Body of pancreas (tissue), 4 donors: ENCODE data around the gene ENDOD1. TPM values are rescaled to one million over a fixed set of nuclear protein-coding genes. Genes with fewer than 3 reads are reported as not detected.

Source experiments
- ATAC-seq: fragments of 150-250 bp; one replicate; pipeline ENCODE4 v1.9.1; 2016
- DNase-seq, 4 donors: peaks; one replicate each; pipeline ENCODE4 v3.0.0-alpha.2; 2019
- H3K27ac ChIP-seq, 4 donors: fragments of 200-600 bp; sonication (generic); 1 replicate in 3 of 4; 2 replicates in 1 of 4; pipeline versions ENCODE4 v1.5.1 to v1.6.1; 2016 to 2019; ENCODE audit warnings: mild to moderate bottlenecking in 1 of 4, mixed read lengths in 1 of 4, moderate library complexity in 1 of 4
- H3K27me3 ChIP-seq, 2 donors: fragments of 200-600 bp; sonication (generic); one replicate each; pipeline ENCODE4 v1.6.0; 2016; ENCODE audit warnings: mild to moderate bottlenecking in 1 of 2
- H3K36me3 ChIP-seq, 2 donors: fragments of 200-600 bp; sonication (generic); replicated peaks in 1 of 2; 2 replicates each; pipeline ENCODE4 v1.5.1; 2016; ENCODE audit warnings: low read depth in 2 of 2; ENCODE audit not compliant: insufficient read depth in 1 of 2
- H3K4me1 ChIP-seq: fragments of 200-600 bp; sonication (generic); one replicate; pipeline ENCODE4 v1.6.0; 2016
- H3K4me3 ChIP-seq, 2 donors: fragments of 200-600 bp; sonication (generic); 1 replicate in 1 of 2; 2 replicates in 1 of 2; pipeline ENCODE4 v1.5.1; 2016 to 2019
- H3K9me3 ChIP-seq, 3 donors: fragments of 200-600 bp; sonication (generic); 1 replicate in 2 of 3; 2 replicates in 1 of 3; pipeline ENCODE4 v1.5.1; 2016
- POLR2A ChIP-seq, 3 donors: fragments of 450-650 bp; IDR thresholded peaks; one replicate each; pipeline ENCODE4 v1.6.1; 2016; ENCODE audit warnings: antibody characterized with exemption in 3 of 3, mild to moderate bottlenecking in 2 of 3
- WGBS, 2 donors: methylation state at CpG; one replicate each; pipeline ENCODE4 v1.1.5; 2017; 5-methylcytosine and 5-hydroxymethylcytosine counted together
- intact Hi-C: fragments of 100-400 bp; cut with DNase I; formaldehyde crosslinking; loops from one replicate; pipeline ENCODE4 v1.15.1; 2023
- total RNA-seq, 2 donors: library from RNA; depleted of rRNA; stranded (reverse); fragments of >200 nt; gene quantifications; one replicate each; pipeline ENCODE4 v1.1.0, GENCODE V29; 2016
- TF ChIP-seq, protein P1 (sequence below), 7 experiments: fragments of 450-650 bp in 4 of 7; fragments of 200-600 bp in 3 of 7; sonication (generic) in 3 of 7; IDR thresholded peaks; one replicate each; pipeline ENCODE4 v1.5.1; 2016 to 2019; ENCODE audit warnings: antibody characterized with exemption in 7 of 7

ENDOD1 gene
- total RNA-seq, 2 donors from 2014 or later, result 8.6 to 13.7 TPM

DNA sequence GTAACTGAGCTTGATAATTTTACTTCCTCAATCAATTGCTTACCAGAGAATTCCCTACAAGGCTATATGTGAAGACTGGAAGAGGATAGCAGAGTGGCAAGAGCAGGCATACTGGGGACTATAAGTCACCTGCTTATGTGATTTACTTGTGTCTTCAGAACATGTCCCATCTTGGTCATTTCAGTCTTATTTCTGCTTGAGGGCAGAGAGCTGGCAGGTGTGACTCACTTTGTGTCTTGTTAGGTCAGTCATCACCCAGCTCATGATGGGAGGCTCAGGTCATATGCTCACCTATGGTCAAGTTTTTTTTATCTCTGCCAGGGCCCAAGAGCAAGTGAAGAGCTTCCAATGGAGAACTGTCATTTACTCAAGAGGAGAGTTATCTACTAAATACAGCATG lies 16.7 kb upstream of the ENDOD1 start:
- intact Hi-C loops, result no loop called here
- TF ChIP-seq POLR2A (IDR thresholded peaks at IDR 0.05), result no peak
- TF ChIP-seq, protein P1, sequence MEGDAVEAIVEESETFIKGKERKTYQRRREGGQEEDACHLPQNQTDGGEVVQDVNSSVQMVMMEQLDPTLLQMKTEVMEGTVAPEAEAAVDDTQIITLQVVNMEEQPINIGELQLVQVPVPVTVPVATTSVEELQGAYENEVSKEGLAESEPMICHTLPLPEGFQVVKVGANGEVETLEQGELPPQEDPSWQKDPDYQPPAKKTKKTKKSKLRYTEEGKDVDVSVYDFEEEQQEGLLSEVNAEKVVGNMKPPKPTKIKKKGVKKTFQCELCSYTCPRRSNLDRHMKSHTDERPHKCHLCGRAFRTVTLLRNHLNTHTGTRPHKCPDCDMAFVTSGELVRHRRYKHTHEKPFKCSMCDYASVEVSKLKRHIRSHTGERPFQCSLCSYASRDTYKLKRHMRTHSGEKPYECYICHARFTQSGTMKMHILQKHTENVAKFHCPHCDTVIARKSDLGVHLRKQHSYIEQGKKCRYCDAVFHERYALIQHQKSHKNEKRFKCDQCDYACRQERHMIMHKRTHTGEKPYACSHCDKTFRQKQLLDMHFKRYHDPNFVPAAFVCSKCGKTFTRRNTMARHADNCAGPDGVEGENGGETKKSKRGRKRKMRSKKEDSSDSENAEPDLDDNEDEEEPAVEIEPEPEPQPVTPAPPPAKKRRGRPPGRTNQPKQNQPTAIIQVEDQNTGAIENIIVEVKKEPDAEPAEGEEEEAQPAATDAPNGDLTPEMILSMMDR (IDR thresholded peaks at IDR 0.05), result no peak
- ATAC-seq (no peak), DNase-seq (no peak)
- H3K4me1 ChIP-seq, result peaks cover 48% of the 10 kb centered on the region
- no peak overlapping the region for H3K27ac ChIP-seq
- H3K36me3 ChIP-seq, result no peaks in the 10 kb centered on the region
- H3K9me3 ChIP-seq, result no peaks in the 10 kb centered on the region
- H3K27me3 ChIP-seq, result no peaks in the 10 kb centered on the region
- no peak overlapping the region for H3K4me3 ChIP-seq

DNA sequence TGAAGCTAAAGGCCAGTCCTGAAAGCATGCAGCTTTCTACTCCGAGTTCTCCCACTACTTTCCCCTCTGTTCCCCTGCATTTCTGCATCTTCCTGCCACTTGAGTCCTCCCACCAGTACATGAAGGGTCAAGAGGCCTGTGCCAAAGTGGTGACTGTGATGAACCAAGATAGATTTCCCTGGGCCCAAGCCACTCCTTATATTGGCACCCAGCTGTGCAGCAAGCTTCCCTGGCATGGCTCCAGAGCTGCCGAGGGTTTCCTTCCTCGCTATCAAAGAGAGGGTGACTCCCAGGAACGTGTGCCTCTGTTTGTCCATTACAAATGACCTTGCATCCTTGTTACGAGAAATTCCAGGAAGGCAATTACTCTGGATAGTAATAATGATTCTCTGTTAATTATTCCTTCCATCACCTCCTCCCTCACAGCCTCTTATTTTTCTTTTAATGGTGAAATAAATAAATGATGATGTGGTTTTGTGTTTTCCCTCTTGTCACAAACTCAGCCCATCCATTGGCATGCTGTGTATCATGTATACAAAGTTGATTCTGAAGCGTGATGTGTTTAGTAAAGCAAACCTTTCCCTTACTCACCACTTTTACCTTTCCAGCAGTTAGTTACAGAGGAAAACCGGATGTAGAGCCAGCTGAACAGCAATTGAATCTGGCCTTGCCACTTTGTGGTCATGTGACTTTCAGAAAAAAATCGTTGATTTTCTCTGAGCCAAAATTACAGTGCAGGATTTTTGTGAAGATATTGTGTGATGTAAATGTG lies 14.7 kb upstream of the ENDOD1 start:
- H3K27ac ChIP-seq, result peak overlapping the region; percentile 17 to 68 (median 44)
- H3K4me3 ChIP-seq, result no peak overlapping the region
- TF ChIP-seq, protein P1 (IDR thresholded peaks at IDR 0.05), result no peak
- no peak for TF ChIP-seq POLR2A (IDR thresholded peaks at IDR 0.05)
- H3K27me3 ChIP-seq, result no peaks in the 10 kb centered on the region
- H3K4me1 ChIP-seq, result peaks cover 38% of the 10 kb centered on the region
- DNase-seq (peak; percentile 60 to 72 (median 70)), ATAC-seq (peak; percentile 67)
- 21% methylated on average over 8 of the region's 8 CpGs for WGBS, 2 donors
- intact Hi-C loops, result no loop called here
- H3K36me3 ChIP-seq, result no peaks in the 10 kb centered on the region
- no peaks in the 10 kb centered on the region for H3K9me3 ChIP-seq

DNA sequence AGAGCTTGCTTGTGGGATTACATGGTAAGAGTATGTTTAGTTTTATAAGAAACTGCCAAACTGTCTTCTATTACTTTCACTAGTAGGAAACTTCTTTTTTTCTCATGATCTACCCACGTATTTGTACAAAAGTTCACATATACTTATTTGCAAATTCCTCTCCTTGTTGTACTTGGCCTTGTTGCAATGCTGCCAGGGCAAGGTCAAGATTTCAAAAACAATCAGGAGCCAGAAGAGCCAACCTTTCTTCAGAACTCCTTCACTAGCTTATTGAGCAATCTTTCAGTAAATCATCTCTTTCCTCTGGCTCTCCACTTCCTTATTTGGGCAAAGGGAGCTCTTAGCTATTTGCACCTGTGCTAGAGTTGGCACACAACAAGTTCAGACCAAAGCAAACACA lies 13.2 kb upstream of the ENDOD1 start:
- H3K27ac ChIP-seq, result peak overlapping the region in 3 of 4 donors; percentile 28 to 47 (median 32)
- no peak overlapping the region for H3K4me3 ChIP-seq
- peaks cover 32% of the 10 kb centered on the region for H3K4me1 ChIP-seq
- peak; percentile 26 to 64 (median 46) for DNase-seq
- TF ChIP-seq, protein P1 (IDR thresholded peaks at IDR 0.05), result no peak
- TF ChIP-seq POLR2A (IDR thresholded peaks at IDR 0.05), result no peak
- intact Hi-C loops, result no loop called here
- no peaks in the 10 kb centered on the region for H3K27me3 ChIP-seq
- ATAC-seq, result peak; percentile 85
- WGBS, 2 donors, result 3 to 4% methylated on average over 1 of the region's 1 CpG
- no peaks in the 10 kb centered on the region for H3K9me3 ChIP-seq
- H3K36me3 ChIP-seq, result no peaks in the 10 kb centered on the region

DNA sequence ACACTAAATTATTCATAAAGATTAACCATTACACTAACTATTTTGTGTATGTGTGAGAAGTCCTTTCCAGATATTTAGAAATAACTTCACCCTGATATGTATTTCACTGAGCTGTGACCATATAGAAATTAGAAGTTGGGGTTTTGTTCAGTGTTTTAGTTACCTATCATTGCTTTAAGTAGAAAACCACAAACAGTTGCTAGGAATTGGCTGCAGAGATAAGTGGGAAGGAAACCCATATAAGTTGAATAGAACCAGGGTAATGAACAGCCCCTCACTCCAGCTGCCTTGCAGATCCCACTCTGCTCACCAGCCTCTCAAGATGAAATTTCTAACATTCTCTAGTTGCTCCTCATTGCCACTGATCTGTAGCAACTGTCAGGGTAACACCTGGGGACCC lies 12.7 kb upstream of the ENDOD1 start:
- intact Hi-C loops, result no loop called here
- no peak overlapping the region for H3K4me3 ChIP-seq
- H3K27ac ChIP-seq, result peak overlapping the region in 2 of 4 donors; percentile 28 to 47
- TF ChIP-seq, protein P1 (IDR thresholded peaks at IDR 0.05), result no peak
- no peak for TF ChIP-seq POLR2A (IDR thresholded peaks at IDR 0.05)
- DNase-seq, result no peak
- no peak for ATAC-seq
- H3K9me3 ChIP-seq, result no peaks in the 10 kb centered on the region
- H3K27me3 ChIP-seq, result no peaks in the 10 kb centered on the region
- H3K36me3 ChIP-seq, result no peaks in the 10 kb centered on the region
- peaks cover 32% of the 10 kb centered on the region for H3K4me1 ChIP-seq

DNA sequence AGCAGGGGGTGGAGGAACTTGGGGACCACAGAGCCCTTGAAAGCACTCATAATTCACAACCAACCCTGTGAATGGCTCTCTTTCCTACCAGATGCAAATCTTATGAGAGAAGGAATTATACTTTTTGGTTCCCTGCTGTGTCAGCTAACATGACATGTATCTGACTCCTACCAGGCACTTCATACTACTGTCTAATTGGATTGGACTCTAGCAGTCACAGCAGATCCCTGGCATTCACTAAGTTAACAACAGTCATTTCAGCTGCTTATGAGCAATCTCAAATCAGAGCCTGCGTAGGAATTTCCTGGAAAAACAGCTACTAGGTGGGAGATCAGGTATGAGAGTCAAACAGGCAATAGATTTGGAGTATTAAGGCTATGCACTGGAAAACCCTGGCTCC lies 11.1 kb upstream of the ENDOD1 start:
- Histone ChIP-seq H3K36me3 (no peaks in the 10 kb centered on the region), H3K27ac (no peak overlapping the region), H3K9me3 (no peaks in the 10 kb centered on the region), H3K4me3 (no peak overlapping the region), H3K4me1 (peaks cover 32% of the 10 kb centered on the region), H3K27me3 (no peaks in the 10 kb centered on the region)
- WGBS, 2 donors, result 77 to 88% methylated on average over 1 of the region's 1 CpG
- TF ChIP-seq, protein P1 (IDR thresholded peaks at IDR 0.05), result no peak
- no peak for TF ChIP-seq POLR2A (IDR thresholded peaks at IDR 0.05)
- intact Hi-C loops, result no loop called here
- ATAC-seq (no peak), DNase-seq (no peak)
